Right ventricle myocardium superior (tissue), 1 donor: ENCODE data around the gene DSCAML1. TPM values are rescaled to one million over a fixed set of nuclear protein-coding genes. Genes with fewer than 3 reads are reported as not detected.
A peak's percentile ranks its signal among the peaks of the same experiment; 100 is the strongest.

ENCODE experiments used
- ATAC-seq: fragments of 200-7000 bp; cut with Tn5 transposase; one replicate; pipeline ENCODE4 v1.9.1; 2020; ENCODE audit warnings: mild to moderate bottlenecking; ENCODE audit not compliant: poor library complexity
- DNase-seq: peaks from one replicate; pipeline ENCODE4 v3.0.0-alpha.2; 2020
- intact Hi-C: fragments of 100-400 bp; cut with DNase I; formaldehyde crosslinking; loops from one replicate; pipeline ENCODE4 v1.11.2; 2022
- total RNA-seq: library from RNA; stranded (reverse); fragmentation: NEBNext Ultra II Directional; extraction: Animal tissue kit (Norgen Biotek cat#: 25700); gene quantifications from one replicate; pipeline ENCODE4 v1.2.1, GENCODE V29; 2021
- donor health status: DM: no; HTN: yes; CAD: no; lungs with severe emphysema.

DSCAML1 gene
- total RNA-seq, 1 donor from 2014 or later, result 0.83 TPM

- DNase-seq, result no peak
- intact Hi-C loops, result no loop called here
- ATAC-seq, result no peak
Observed at GRCh38 chr11:117392001-117392690, 404.9 kb downstream of the DSCAML1 start.

DNA sequence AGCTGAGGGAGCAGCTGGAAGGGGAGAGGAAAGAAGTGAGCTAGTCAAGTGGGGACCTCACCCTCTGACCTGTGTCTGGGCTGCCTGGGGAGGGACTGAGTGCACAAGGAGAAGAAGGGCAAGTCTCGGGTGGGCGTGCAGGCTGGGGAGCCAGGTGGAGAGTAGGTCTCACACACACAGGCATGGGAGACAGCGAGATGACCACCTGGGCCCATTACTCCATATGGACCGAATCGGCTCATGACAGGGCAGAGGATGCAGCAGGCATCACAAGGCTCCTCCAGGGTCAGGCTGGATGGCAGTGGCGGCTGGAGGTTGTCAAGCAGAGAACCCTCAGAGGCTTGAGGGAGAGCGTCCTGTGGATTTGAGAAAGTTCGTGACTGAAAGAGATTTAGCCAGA lies 405.8 kb downstream of the DSCAML1 start:
- DNase-seq (no peak), ATAC-seq (no peak)
- intact Hi-C loops, result no loop called here

- DNase-seq, result no peak
- no peak for ATAC-seq
- intact Hi-C loops, result no loop called here
Observed at GRCh38 chr11:117390743-117391142, 406.3 kb downstream of the DSCAML1 start.

- ATAC-seq (no peak), DNase-seq (no peak)
- intact Hi-C loops, result no loop called here
Observed at GRCh38 chr11:117387992-117388755, 408.8 kb downstream of the DSCAML1 start.

DNA sequence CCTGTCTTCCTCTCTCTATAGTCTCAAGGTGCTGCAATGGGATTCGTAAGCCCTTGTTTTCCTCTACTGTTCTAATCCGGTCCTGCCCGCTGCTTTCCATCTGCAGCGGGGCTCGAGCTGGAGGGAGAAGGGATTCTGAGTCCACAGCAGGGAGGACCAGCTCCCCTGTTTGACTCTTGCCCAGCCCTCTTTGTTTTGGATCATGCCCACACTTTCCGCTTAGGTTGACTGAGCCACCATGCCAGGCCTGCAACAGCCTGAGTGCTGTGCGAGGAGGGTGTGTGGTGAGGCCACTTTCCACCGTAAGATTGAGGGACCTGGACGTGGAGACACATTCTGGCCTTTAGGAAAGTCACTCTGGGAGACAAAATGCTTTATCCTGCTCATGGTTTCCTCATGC lies 411.1 kb downstream of the DSCAML1 start:
- ATAC-seq (no peak), DNase-seq (no peak)
- intact Hi-C loops, result no loop called here

DNA sequence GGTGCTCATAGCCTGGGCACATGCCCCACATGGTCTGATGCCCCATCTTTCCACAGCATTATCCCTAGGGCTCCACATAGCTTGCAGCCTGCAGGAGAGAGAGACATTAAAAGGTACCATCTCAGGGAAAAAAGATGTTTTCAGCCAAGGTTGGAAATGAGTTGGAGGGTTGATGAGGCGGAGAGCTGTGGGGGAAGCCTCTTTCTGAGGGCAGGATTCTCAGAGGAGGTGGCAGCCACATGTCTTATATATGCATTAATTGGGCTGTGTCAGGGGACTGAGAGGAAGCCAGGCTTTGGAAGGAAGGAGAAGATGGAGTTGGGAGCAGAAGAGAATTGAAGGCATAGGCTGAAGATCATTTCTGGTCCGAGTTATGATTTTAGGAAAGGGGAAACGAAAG lies 411.5 kb downstream of the DSCAML1 start:
- intact Hi-C loops, result no loop called here
- ATAC-seq (no peak), DNase-seq (no peak)

- ATAC-seq, result no peak
- no peak for DNase-seq
- intact Hi-C loops, result no loop called here
Observed at GRCh38 chr11:117384045-117384444, 413.0 kb downstream of the DSCAML1 start.

GRCh38 chr11:117382746-117383145 lies 414.3 kb downstream of the DSCAML1 start:
- DNase-seq (no peak), ATAC-seq (no peak)
- intact Hi-C loops, result no loop called here

DNA sequence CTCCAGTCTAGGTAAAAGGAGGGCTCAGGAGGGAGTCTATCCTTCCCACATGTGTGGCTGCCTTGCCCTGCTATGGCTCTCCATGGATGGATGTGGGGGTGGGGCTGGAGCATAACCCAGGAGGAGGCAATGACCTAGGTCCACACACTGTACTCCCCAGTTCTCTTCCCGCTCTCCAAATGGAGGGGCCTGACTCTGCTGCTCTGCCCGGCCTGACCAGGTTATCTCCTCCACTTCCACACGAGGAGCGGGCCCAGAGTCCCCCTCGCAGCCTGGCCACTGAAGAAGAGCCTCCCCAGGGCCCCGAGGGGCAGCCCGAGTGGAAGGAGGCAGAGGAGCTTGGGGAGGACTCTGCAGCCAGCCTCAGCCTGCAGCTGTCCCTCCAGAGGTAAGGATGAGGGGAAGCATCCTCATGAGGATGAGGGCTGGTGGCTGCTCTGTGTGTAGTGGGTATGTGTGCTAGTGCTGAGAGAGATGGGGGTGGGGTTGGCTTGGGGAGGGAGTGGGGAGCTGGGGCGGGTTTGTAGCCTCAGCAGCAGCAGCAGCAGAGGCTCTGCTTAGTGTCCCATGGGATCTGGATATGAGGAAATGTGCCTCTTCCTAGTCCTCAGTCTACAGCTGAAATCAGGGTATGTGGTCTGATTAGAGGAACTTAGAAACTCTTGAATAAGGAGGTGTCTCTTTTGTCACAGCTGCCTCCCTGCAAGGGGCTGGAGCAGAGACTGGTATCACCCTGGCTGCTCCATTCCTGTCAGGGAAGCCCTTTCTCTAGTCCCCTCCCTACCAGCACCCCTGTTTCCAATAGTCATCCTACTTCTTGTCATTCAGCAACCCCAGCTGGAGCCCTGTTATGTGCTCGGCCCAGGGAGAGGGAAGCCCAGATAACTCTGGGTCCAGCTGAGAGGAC lies 415.3 kb downstream of the DSCAML1 start:
- intact Hi-C loops, result no loop called here
- ATAC-seq (no peak), DNase-seq (no peak)

GRCh38 chr11:117380676-117381075 lies 416.3 kb downstream of the DSCAML1 start:
- no peak for ATAC-seq
- DNase-seq, result no peak
- intact Hi-C loops, result no loop called here

GRCh38 chr11:117378976-117379865 lies 417.8 kb downstream of the DSCAML1 start:
- DNase-seq, result peak; percentile 62
- intact Hi-C loops, result no loop called here
- peak; percentile 65 for ATAC-seq

Other genes with a start within 250 kb of the DSCAML1 start
- 1.4 TPM for gene FXYD2, start 27.5 kb upstream of the DSCAML1 start, total RNA-seq
- 34.6 TPM for gene FXYD6, start 79.4 kb upstream of the DSCAML1 start, total RNA-seq
- not detected for gene TMPRSS13, start 132.2 kb upstream of the DSCAML1 start, total RNA-seq
- 6.2 TPM for gene IL10RA, start 189.2 kb upstream of the DSCAML1 start, total RNA-seq